Liver (tissue), 9 donors: ENCODE data around the gene SNX32. TPM values are rescaled to one million over a fixed set of nuclear protein-coding genes. Genes with fewer than 3 reads are reported as not detected.

ENCODE experiments used
- DNase-seq: peaks from one replicate; pipeline ENCODE4 v3.0.0-alpha.2; 2017; ENCODE audit warnings: low spot score
- H3K27ac ChIP-seq, 2 donors: one replicate each; pipeline ENCODE4 v1.7.0; 2013; ENCODE audit warnings: inconsistent platforms in 2 of 2, low read length in 2 of 2, control low read depth in 1 of 2, low read depth in 1 of 2, mild to moderate bottlenecking in 1 of 2
- H3K27me3 ChIP-seq, 4 donors: one replicate each; pipeline versions ENCODE4 v1.6.1 to v1.7.0; 2013; ENCODE audit warnings: low read length in 3 of 4, inconsistent platforms in 1 of 4, mild to moderate bottlenecking in 1 of 4, moderate library complexity in 1 of 4; ENCODE audit not compliant: control insufficient read depth in 4 of 4, insufficient read depth in 4 of 4
- H3K36me3 ChIP-seq, 4 donors: one replicate each; pipeline versions ENCODE4 v1.6.1 to v1.7.0; 2013; ENCODE audit warnings: low read length in 3 of 4, mild to moderate bottlenecking in 3 of 4, low read depth in 1 of 4, moderate library complexity in 1 of 4; ENCODE audit not compliant: control insufficient read depth in 4 of 4, insufficient read depth in 3 of 4
- H3K4me1 ChIP-seq, 4 donors: one replicate each; pipeline versions ENCODE4 v1.6.1 to v1.7.0; 2013; ENCODE audit warnings: low read length in 3 of 4, mild to moderate bottlenecking in 3 of 4, moderate library complexity in 1 of 4; ENCODE audit not compliant: control insufficient read depth in 4 of 4, insufficient read depth in 4 of 4
- H3K4me3 ChIP-seq, 3 donors: one replicate each; pipeline versions ENCODE4 v1.6.1 to v1.7.0; 2013; ENCODE audit warnings: low read length in 3 of 3, control low read depth in 1 of 3, low read depth in 1 of 3, mild to moderate bottlenecking in 1 of 3
- H3K9ac ChIP-seq, 2 donors: one replicate each; pipeline ENCODE4 v1.7.0; 2013; ENCODE audit warnings: low read length in 2 of 2, mild to moderate bottlenecking in 2 of 2, moderate library complexity in 2 of 2, control low read depth in 1 of 2, low read depth in 1 of 2
- H3K9me3 ChIP-seq, 4 donors: one replicate each; pipeline versions ENCODE4 v1.6.1 to v1.7.0; 2013; ENCODE audit warnings: low read length in 3 of 4; ENCODE audit not compliant: control insufficient read depth in 4 of 4
- CTCF ChIP-seq: fragments of 150-350 bp; IDR thresholded peaks from 2 replicates; pipeline ENCODE4 v1.5.1; 2017; ENCODE audit warnings: improper control_type of control experiment, low read depth, low read length; ENCODE audit not compliant: missing input control
- EGR1 ChIP-seq, 2 donors: IDR thresholded peaks; 2 replicates each; pipeline ENCODE4 v1.6.1; 2016 to 2018; ENCODE audit warnings: antibody characterized with exemption in 2 of 2, low read depth in 2 of 2
- FOXA2 ChIP-seq: IDR thresholded peaks from 2 replicates; pipeline ENCODE4 v1.6.1; 2016; ENCODE audit warnings: antibody characterized with exemption
- HNF4A ChIP-seq, 2 donors: conservative IDR thresholded peaks; 2 replicates each; pipeline ENCODE4 v1.6.1; 2016; ENCODE audit warnings: antibody characterized with exemption in 2 of 2, mild to moderate bottlenecking in 2 of 2
- HNF4G ChIP-seq: IDR thresholded peaks from 2 replicates; pipeline ENCODE4 v1.6.1; 2016; ENCODE audit warnings: antibody characterized with exemption
- JUND ChIP-seq, 2 donors: IDR thresholded peaks; 2 replicates each; pipeline ENCODE4 v1.6.1; 2016; ENCODE audit warnings: antibody characterized with exemption in 2 of 2
- MAX ChIP-seq: IDR thresholded peaks from 2 replicates; pipeline ENCODE4 v1.6.1; 2016; ENCODE audit warnings: antibody characterized with exemption
- NR2F2 ChIP-seq: IDR thresholded peaks from 2 replicates; pipeline ENCODE4 v1.6.1; 2016; ENCODE audit warnings: antibody characterized with exemption
- RAD21 ChIP-seq, 2 donors: IDR thresholded peaks; 2 replicates each; pipeline ENCODE4 v1.6.1; 2016; ENCODE audit warnings: antibody characterized with exemption in 2 of 2, mild to moderate bottlenecking in 2 of 2
- REST ChIP-seq: IDR thresholded peaks from 2 replicates; pipeline ENCODE4 v1.6.1; 2016; ENCODE audit warnings: antibody characterized with exemption, mild to moderate bottlenecking
- RXRA ChIP-seq, 2 donors: IDR thresholded peaks; 2 replicates each; pipeline ENCODE4 v1.6.1; 2017 to 2018; ENCODE audit warnings: antibody characterized with exemption in 2 of 2, mild to moderate bottlenecking in 1 of 2
- TAF1 ChIP-seq: conservative IDR thresholded peaks from 2 replicates; pipeline ENCODE4 v1.6.1; 2016; ENCODE audit warnings: antibody characterized with exemption, mild to moderate bottlenecking
- YY1 ChIP-seq: IDR thresholded peaks from 2 replicates; pipeline ENCODE4 v1.6.1; 2016; ENCODE audit warnings: antibody characterized with exemption, mild to moderate bottlenecking
- ZBTB33 ChIP-seq: IDR thresholded peaks from 2 replicates; pipeline ENCODE4 v1.6.1; 2016; ENCODE audit warnings: antibody characterized with exemption
- WGBS: extraction: QIAGEN DNeasy Blood & Tissue Kit; methylation state at CpG from one replicate; pipeline ENCODE4 v1.1.7; 2013; 5-methylcytosine and 5-hydroxymethylcytosine counted together
- polyA plus RNA-seq, 2 donors: library from polyadenylated mRNA; stranded (reverse) in 1 of 2; unstranded in 1 of 2; fragments of 200-250 nt in 1 of 2; fragments of >200 nt in 1 of 2; fragmentation: Nextera tagmentation in 1 of 2; extraction: Ambion mirVana in 1 of 2; gene quantifications; one replicate each; pipeline versions ENCODE4 v1.2.1 to v1.2.3, GENCODE V29; 2013 to 2015
- total RNA-seq, 2 donors: library from RNA; depleted of rRNA; stranded (reverse); fragments of >200 nt; gene quantifications; one replicate each; pipeline ENCODE4 v1.2.3, GENCODE V29; 2014
- donor health status: healthy.
- donor health status: healthy.
- donor health status: healthy.
- donor health status: healthy.
- donor health status: healthy.

SNX32 gene
- total and polyA plus RNA-seq, 4 donors, result under 0.01 to 0.38 (median 0.06) TPM

GRCh38 chr11:65803797-65804492, 29.8 kb upstream of the SNX32 start (continued):
- TF ChIP-seq ZBTB33, result no peak

- Histone ChIP-seq H3K4me1 (no peaks in the 10 kb centered on the region), H3K27me3 (peaks cover 0 to 3% (median 0%) of the 10 kb centered on the region in 4 donors), H3K4me3 (no peak overlapping the region), H3K36me3 (no peaks in the 10 kb centered on the region), H3K9me3 (no peaks in the 10 kb centered on the region), H3K27ac (no peak overlapping the region), H3K9ac (no peak overlapping the region)
- TF ChIP-seq NR2F2 (no peak), HNF4G (no peak), TAF1 (no peak), JUND (IDR thresholded peaks at IDR 0.05) (no peak), ZBTB33 (no peak), EGR1 (IDR thresholded peaks at IDR 0.05; ENCODE audit: low read depth in 2 of 2) (no peak), REST (no peak), HNF4A (conservative IDR thresholded peaks at IDR 0.05) (no peak), RXRA (IDR thresholded peaks at IDR 0.05) (no peak), MAX (no peak), CTCF (no peak), RAD21 (IDR thresholded peaks at IDR 0.05) (no peak), FOXA2 (no peak), YY1 (no peak)
- 69% methylated on average over 6 of the region's 6 CpGs for WGBS
- DNase-seq, result no peak
Observed at GRCh38 chr11:65806979-65807378, 26.8 kb upstream of the SNX32 start.
